Spleen (tissue), 7 donors: ENCODE measurements around the gene UTS2B.

ENCODE experiments used
- CTCF ChIP-seq, 11 experiments: fragments of 200-600 bp in 7 of 11; fragments of 450-650 bp in 4 of 11; sonication (generic) in 4 of 11; IDR thresholded peaks in 8 of 11; conservative IDR thresholded peaks in 3 of 11; 1 replicate in 7 of 11; 2 replicates in 4 of 11; pipeline versions ENCODE4 v1.4.0 to v1.8.0; 2016 to 2021; ENCODE audit warnings: antibody characterized with exemption in 11 of 11, inconsistent platforms in 4 of 11, mild to moderate bottlenecking in 1 of 11
- POLR2A ChIP-seq, 3 donors: fragments of 450-650 bp; IDR thresholded peaks; one replicate each; pipeline ENCODE4 v1.5.1; 2017; ENCODE audit warnings: antibody characterized with exemption in 3 of 3, mild to moderate bottlenecking in 1 of 3
- donor health status: DM: no; HTN: no; CAD: no; lungs with moderate emphysema.
- donor health status: DM: no; HTN: no; CAD: no.
- donor health status: DM: no; HTN: no; CAD: no.

- TF ChIP-seq CTCF (IDR thresholded peaks at IDR 0.05 in 8 of 11, conservative IDR thresholded peaks at IDR 0.05 in 3 of 11) (no peak), POLR2A (IDR thresholded peaks at IDR 0.05) (no peak)
Measured at GRCh38 chr3:191290311-191291025, 39.9 kb downstream of the UTS2B start.
